NK-92 (cell line): ENCODE data around the gene DTNBP1.
"Not testable (repeated sequence)": the region's sequence is repeated elsewhere in the genome, so short reads cannot be mapped to it uniquely, and the experiment has no call there.

ENCODE experiments used
- DNase-seq: peaks from one replicate; lab custom pipeline; 2025; ENCODE audit not compliant: unreplicated experiment; lab: John Stamatoyannopoulos, UW

DTNBP1 gene

GRCh38 chr6:15562977-15563376, 99.9 kb downstream of the DTNBP1 start:
- DNase-seq = no peak

DNA sequence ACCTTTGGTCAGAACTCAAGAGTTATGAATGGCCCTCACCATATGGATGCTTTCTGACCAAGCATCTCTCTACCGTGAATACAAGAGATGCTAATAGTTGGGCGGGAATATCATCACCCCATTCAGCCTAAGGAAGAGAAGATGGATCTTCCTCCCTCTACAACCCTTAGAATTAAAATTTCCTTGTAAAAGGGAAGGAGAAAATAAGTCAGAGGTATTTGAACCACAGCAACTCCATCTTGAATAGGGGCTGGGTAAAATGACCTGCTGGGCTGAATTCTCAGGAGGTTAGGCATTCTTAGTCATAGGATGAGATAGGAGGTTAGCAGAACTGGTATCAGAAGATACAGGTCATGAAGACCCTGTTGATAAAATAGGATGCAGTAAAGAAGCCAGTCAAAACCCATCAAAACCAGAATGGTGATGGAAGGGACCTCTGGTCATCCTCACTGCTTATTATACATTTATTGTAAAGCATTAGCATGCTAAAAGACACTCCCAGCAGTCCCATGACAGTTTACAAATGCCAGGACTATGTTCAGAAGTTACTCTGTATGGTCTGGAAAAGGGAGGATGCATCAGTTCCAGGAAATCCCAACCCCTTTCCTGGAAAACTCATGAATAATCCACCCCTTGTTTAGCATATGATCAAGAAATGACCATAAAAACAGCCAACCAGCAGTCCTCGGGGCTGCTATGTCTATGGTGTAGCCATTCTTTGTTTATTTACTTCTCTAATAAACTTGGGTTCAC, 101.2 kb downstream of the DTNBP1 start:
- no peak for DNase-seq

DNA sequence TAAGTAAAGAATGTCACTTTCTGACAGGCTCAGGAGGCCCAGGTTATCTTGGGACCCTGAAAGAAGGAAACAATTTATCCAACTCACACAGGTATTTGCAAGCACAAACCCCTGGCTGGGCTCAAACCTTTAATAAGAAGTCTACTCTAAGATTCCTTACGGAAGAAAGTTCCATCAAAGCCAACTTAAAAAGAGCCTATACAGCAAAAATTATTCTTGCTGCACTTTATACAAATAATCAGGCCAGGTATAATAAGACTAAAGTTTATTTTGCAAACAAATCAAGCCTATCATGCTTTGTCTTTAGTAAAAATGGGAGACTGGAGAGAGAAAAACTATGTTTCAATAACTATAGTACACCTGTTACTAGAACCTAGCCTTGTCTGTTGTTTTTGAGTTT, 102.1 kb downstream of the DTNBP1 start:
- no peak for DNase-seq

GRCh38 chr6:15557174-15557573, 105.7 kb downstream of the DTNBP1 start:
- DNase-seq = no peak

DNA sequence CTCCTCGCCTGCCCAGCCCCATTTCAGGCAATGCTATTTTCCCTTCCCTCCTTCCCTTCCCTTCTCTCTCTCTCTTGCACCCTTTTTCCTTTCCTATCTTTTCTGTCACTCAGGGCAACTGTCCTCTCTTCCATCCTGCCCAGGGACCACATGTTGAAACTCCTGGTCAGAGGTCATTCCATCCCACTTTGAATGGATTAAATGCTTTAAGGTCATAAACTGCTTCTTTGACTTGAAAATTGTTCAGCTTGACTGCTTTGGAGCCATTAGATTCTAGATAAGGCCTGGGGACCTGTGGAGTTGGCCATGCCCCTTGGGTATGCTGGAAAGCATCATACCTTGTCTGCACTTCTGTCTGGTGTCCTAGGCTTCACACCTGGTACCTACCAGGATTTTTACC, 106.1 kb downstream of the DTNBP1 start:
- DNase-seq = no peak

DNA sequence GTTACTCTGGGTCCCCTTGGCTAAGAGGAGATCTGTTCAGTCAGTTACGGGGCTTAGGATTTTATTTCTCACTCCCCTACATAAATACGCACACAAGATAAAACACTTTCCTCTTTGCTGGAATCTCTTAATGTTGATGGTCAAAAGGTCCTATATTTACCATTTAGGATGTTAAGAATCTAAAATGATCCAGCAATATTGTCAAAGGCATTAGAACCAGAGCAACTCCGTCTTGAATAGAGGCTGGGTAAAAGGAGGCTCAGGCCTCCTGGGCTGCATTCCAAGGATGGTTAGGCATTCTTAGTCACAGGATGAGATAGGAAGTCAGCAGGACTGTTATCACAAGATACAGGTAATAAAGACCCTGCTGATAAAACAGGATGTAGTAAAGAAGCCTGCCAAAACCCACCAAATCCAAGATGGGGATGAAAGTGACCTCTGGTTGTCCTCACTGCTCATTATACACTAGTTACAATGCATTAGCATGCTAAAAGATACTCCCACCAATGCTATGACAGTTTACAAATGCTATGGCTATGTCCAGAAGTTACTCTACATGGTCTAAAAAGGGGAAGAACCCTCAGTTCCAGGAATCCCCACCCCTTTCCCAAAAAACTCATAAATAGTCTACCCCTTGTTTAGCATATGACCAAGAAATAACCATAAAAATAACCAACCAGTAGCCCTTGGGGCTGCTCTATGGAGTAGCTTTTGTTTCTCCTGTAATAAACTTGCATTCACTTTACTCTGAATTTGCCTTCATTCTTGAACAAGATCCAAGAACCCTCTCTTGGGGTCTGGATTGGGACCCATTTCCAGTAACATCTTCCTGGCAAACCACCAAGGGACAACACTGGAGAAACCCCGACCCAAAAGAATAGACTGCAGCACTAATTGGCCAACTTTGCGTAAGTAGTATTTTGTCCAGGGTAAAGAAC, 107.5 kb downstream of the DTNBP1 start:
- no peak for DNase-seq

- DNase-seq = no peak
Observed at GRCh38 chr6:15554728-15555100, 108.1 kb downstream of the DTNBP1 start.

DNA sequence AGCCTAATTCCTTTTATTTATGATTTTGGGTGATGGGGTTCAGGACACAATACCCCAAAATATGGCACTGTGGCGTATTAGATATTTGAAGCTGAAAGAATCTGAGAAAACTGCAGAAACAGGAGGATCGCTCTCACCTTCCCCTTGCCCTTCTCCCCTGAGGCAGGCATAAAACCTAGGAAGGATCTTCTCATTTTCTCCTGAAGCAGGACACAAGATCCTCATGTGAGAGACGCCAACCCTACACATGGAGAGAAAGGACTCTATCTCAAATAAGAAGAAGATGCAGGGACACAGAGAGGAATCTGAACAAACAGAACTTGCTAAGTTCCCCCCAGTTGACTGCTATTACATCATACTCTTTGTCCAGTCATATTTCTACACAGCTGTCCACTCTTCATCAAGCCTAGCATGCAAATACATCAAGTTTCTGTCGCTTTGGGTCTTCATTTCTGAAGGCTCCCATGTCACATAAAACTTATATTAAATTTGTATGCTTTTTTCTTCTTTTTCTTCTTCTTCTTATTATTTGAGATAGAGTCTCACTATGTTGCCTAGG, 109.0 kb downstream of the DTNBP1 start:
- no peak for DNase-seq

DNA sequence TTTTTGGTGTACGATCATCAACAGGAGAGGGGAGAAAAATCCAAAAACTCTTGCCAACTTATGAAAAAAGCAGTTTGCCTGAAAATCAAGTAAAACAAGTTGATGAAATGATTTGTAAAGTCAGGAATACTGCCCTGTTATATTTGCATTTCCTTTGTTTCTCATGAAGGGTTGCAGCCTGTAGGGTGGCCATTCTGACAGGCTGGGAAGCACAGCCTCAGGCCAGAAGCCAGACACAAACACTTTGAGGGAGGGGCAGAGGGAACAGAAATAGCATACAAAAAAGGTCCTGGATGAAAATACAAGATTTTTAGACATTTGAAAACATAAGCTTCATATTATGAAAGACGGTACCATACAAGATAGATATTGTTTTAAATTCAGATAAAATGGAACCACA, 109.8 kb downstream of the DTNBP1 start:
- no peak for DNase-seq

DNA sequence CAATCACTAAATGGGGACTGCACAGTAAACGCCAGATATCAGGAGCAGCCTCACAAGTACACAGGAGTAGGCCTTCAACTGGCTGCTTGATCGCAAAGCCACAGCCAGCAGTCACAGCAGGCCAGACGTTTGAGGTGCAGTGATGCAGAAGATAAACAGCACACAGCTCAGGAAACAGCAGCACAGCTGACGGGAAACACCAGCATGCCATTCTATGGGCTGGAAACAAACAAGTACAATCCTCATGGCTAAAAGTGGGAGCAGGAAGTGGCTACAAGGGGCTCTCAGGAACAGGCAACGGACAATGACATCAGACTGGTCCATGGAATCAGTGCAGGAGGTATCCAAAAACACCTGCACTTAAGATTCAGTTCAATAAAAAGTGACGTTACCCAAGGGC, 111.0 kb downstream of the DTNBP1 start:
- DNase-seq = no peak

- DNase-seq = no peak
Observed at GRCh38 chr6:15551262-15551661, 111.6 kb downstream of the DTNBP1 start.

DNA sequence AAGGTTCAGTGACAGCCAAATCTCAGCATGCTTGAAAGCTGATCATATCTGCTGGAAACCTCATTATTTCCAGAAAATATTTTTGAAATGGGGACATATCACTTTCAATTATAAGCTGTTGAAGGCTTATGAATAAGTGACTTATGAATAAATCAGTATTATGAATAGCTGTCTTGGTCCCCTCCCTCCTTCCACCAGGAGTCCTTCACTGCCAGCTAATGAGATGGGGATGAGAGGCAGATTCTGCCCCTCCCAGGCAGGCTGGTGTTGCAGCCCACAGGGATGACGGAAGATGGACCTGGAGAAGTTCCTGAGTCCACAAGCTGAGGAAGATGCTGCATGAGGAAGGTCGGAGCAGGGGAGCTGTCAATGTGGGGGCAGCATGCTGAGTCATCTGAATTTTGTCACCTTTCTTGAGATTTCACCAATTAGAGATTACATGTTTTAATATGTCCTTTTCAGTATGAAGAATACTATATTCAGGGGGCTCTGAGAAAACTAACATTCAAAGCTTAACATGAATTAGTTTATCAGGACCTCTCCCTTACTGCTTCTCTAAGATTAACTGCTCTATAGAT, 112.2 kb downstream of the DTNBP1 start:
- DNase-seq = no peak

- DNase-seq = no peak
Observed at GRCh38 chr6:15549371-15549770, 113.5 kb downstream of the DTNBP1 start.

GRCh38 chr6:15547400-15547799, 115.4 kb downstream of the DTNBP1 start:
- no peak for DNase-seq

DNA sequence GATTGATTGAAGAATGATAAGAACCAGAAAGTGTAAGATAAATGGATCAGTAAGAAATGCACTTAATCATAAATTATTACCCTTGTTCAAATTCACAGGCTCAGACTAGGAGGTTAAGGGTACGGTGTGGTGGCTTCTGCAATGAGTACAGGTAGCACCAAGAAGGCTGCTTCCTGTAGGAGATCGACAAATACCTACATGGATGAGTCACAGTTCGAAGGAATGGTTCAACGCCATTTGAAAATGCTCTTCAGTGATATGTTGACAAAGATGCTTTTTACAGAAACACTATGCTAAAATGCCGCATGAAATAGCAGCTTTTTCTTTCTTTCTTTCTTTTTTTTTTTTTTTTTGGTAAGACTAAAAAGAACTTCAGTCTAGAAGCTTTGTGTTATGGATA, 116.2 kb downstream of the DTNBP1 start:
- no peak for DNase-seq

- DNase-seq = no peak
Observed at GRCh38 chr6:15544321-15544900, 118.4 kb downstream of the DTNBP1 start.

DNA sequence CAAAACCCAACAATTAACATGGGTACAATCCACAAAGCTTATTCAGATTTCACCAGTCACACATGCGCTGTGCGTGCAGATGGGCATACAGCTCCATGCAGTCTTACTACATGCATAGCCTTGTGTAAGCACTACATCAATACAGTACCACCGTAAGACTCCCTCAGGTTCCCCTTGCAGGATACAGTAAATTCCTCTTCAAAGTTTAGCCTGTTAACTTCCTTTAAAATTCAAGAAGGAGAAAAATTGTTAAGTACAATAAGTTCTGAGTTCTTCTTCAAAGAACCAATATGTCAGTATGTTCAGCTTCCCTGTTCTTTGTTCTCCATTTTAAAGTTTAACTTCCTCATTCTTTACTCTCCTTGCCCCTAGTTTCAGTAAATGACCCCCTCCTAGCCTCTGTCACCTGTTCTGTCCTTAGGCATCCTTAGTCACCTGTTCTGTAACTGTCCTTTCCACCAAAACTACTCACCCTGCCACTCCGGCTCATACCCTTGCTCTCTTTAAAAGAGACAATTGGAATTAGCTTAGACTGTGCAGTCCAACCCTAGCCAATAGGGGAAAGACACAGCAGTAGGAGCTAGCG, 119.4 kb downstream of the DTNBP1 start:
- DNase-seq = not testable (repeated sequence)

DNA sequence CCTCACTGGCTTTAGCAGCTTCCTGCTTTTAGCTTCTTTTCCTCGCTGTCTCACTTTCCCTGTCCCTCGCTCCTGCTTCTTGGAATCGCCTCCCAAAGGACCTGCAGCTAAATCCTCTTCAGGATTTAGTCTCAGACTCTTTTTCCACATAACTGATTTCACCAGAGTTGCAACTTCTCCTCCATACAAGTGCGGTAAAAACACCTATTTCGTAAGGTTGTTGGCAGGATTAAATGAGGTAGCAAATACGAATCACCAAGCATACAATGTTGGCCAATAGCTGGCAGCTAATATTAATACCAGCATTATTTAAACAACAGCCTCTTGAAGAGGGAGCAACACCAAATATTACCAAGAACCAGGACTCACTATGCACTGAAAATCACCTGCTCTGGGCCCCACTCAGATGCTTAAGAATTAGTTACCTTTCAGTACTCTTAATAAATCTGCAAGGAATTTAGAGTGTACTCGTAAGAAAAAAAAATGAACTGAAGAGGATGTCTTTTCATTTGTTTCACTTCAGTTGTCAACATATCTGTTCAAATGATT, 123.0 kb downstream of the DTNBP1 start:
- no peak for DNase-seq

- no peak for DNase-seq
Observed at GRCh38 chr6:15538766-15539495, 123.9 kb downstream of the DTNBP1 start.

DNA sequence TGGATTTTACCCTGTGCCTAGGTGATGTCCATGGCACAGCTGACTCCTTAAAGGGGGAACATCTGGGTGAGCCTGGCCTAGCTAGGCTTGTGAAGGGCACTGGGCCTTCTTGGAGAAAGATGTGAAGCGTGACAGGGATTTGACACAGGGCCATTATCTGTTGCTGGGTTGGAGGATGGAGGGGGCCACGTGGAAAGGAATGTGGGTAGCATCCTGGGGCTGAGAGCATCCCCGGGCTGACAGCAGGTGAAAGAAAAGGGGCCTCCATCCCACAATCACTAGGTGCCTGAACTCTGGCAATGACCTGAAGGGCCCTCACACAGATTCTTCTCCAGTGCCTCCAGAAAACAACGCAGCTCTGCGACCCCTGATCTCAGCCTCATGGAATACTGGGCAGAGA, 124.7 kb downstream of the DTNBP1 start:
- DNase-seq = no peak
